HL-60/S4 treated with phorbol 12-myristate 13-acetate at 8.2 ng/mL for 4 days and 3 days (cell line): ENCODE measurements around the gene SPIRE2.
"Not testable (repeated sequence)": the region's sequence is repeated elsewhere in the genome, so short reads cannot be mapped to it uniquely, and the experiment has no call there.

Experiments
- in situ Hi-C: fragments of 300-500 bp; cut with MboI; formaldehyde crosslinking; loops from 2 replicates; pipeline ENCODE4 v1.15.0; 2022; ENCODE audit warnings: low sequenced_read_pairs

SPIRE2 gene

GRCh38 chr16:89862732-89863131 is 34.5 kb downstream of the SPIRE2 start:
- in situ Hi-C loops: no loop called here

- in situ Hi-C loops: no loop called here
Measured at GRCh38 chr16:89863741-89864526, 35.7 kb downstream of the SPIRE2 start.

GRCh38 chr16:89864527-89864820 is 36.2 kb downstream of the SPIRE2 start:
- in situ Hi-C loops: no loop called here

- in situ Hi-C loops: no loop called here
Measured at GRCh38 chr16:89867918-89868317, 39.6 kb downstream of the SPIRE2 start.

- in situ Hi-C loops: no loop called here
Measured at GRCh38 chr16:89869911-89870310, 41.6 kb downstream of the SPIRE2 start.

GRCh38 chr16:89870440-89870839 is 42.2 kb downstream of the SPIRE2 start:
- in situ Hi-C loops: no loop called here

GRCh38 chr16:89871895-89872294 is 43.6 kb downstream of the SPIRE2 start:
- in situ Hi-C loops: no loop called here

- in situ Hi-C loops: no loop called here
Measured at GRCh38 chr16:89873109-89873971, 45.1 kb downstream of the SPIRE2 start, which contains the start of gene TCF25. TCF25 (plus strand) TSS chr16:89873592; CDS start chr16:89873668, 76 bp downstream.

GRCh38 chr16:89873972-89874689 is 45.9 kb downstream of the SPIRE2 start:
- in situ Hi-C loops: no loop called here

GRCh38 chr16:89879123-89879522 is 50.8 kb downstream of the SPIRE2 start:
- in situ Hi-C loops: not testable (repeated sequence)

GRCh38 chr16:89880477-89881367 is 52.4 kb downstream of the SPIRE2 start:
- in situ Hi-C loops: no loop called here

- in situ Hi-C loops: no loop called here
Measured at GRCh38 chr16:89881368-89881730, 53.1 kb downstream of the SPIRE2 start.

GRCh38 chr16:89883346-89884040 is 55.2 kb downstream of the SPIRE2 start:
- in situ Hi-C loops: no loop called here

GRCh38 chr16:89884041-89884421 is 55.8 kb downstream of the SPIRE2 start:
- in situ Hi-C loops: no loop called here

- in situ Hi-C loops: no loop called here
Measured at GRCh38 chr16:89887243-89887642, 59.0 kb downstream of the SPIRE2 start.

GRCh38 chr16:89890200-89890599 is 61.9 kb downstream of the SPIRE2 start:
- in situ Hi-C loops: no loop called here

GRCh38 chr16:89890886-89891657 is 62.8 kb downstream of the SPIRE2 start:
- in situ Hi-C loops: no loop called here

- in situ Hi-C loops: no loop called here
Measured at GRCh38 chr16:89892055-89892630, 63.9 kb downstream of the SPIRE2 start.

- in situ Hi-C loops: no loop called here
Measured at GRCh38 chr16:89892635-89893034, 64.4 kb downstream of the SPIRE2 start.
